ENCODE measurements around the gene SMOC2.

Gene SMOC2

GRCh38 chr6:168440520-168441433 is at the start of gene SMOC2:
Gene SMOC2 (plus strand): TSS chr6:168441184. CDS start chr6:168441371, 187 bp downstream.
- DNase-seq (ENCODE audit: low spot score): no peak

GRCh38 chr6:168393126-168393870 is 47.7 kb upstream of the SMOC2 start:
- DNase-seq (ENCODE audit: low spot score): no peak

- no peak for DNase-seq (ENCODE audit: low spot score)
Observed at GRCh38 chr6:168394606-168395005, 46.4 kb upstream of the SMOC2 start.

GRCh38 chr6:168395983-168396382 is 45.0 kb upstream of the SMOC2 start:
- DNase-seq (ENCODE audit: low spot score): no peak

- DNase-seq (ENCODE audit: low spot score): no peak
Observed at GRCh38 chr6:168396561-168396960, 44.4 kb upstream of the SMOC2 start.

- no peak for DNase-seq (ENCODE audit: low spot score)
Observed at GRCh38 chr6:168397012-168397411, 44.0 kb upstream of the SMOC2 start.

- no peak for DNase-seq (ENCODE audit: low spot score)
Observed at GRCh38 chr6:168400037-168400436, 40.9 kb upstream of the SMOC2 start.

- DNase-seq (ENCODE audit: low spot score): no peak
Observed at GRCh38 chr6:168403370-168404005, 37.5 kb upstream of the SMOC2 start.

GRCh38 chr6:168404560-168404959 is 36.4 kb upstream of the SMOC2 start:
- no peak for DNase-seq (ENCODE audit: low spot score)

GRCh38 chr6:168407842-168408241 is 33.1 kb upstream of the SMOC2 start:
- DNase-seq (ENCODE audit: low spot score): no peak

- DNase-seq (ENCODE audit: low spot score): no peak
Observed at GRCh38 chr6:168408504-168409136, 32.4 kb upstream of the SMOC2 start.

- DNase-seq (ENCODE audit: low spot score): no peak
Observed at GRCh38 chr6:168410035-168410434, 30.9 kb upstream of the SMOC2 start.

GRCh38 chr6:168410554-168411011 is 30.4 kb upstream of the SMOC2 start:
- no peak for DNase-seq (ENCODE audit: low spot score)

GRCh38 chr6:168411130-168411529 is 29.9 kb upstream of the SMOC2 start:
- no peak for DNase-seq (ENCODE audit: low spot score)

GRCh38 chr6:168411793-168412192 is 29.2 kb upstream of the SMOC2 start:
- no peak for DNase-seq (ENCODE audit: low spot score)

- DNase-seq (ENCODE audit: low spot score): no peak
Observed at GRCh38 chr6:168412456-168412855, 28.5 kb upstream of the SMOC2 start.

GRCh38 chr6:168413018-168413720 is 27.8 kb upstream of the SMOC2 start:
- DNase-seq (ENCODE audit: low spot score): no peak

GRCh38 chr6:168413856-168414255 is 27.1 kb upstream of the SMOC2 start:
- DNase-seq (ENCODE audit: low spot score): no peak

- DNase-seq (ENCODE audit: low spot score): no peak
Observed at GRCh38 chr6:168414336-168415097, 26.5 kb upstream of the SMOC2 start.

- DNase-seq (ENCODE audit: low spot score): no peak
Observed at GRCh38 chr6:168415098-168415992, 25.6 kb upstream of the SMOC2 start.
